Measurements from ENCODE around the gene KDM6A. TPM values are rescaled to one million over a fixed set of nuclear protein-coding genes. Genes with fewer than 3 reads are reported as not detected.
"Not testable (repeated sequence)": the region's sequence is repeated elsewhere in the genome, so short reads cannot be mapped to it uniquely, and the experiment has no call there.

The KDM6A gene
- polyA plus RNA-seq, 6 donors from 2014 or later, result 7.5 to 22.4 (median 18.5) TPM

DNA sequence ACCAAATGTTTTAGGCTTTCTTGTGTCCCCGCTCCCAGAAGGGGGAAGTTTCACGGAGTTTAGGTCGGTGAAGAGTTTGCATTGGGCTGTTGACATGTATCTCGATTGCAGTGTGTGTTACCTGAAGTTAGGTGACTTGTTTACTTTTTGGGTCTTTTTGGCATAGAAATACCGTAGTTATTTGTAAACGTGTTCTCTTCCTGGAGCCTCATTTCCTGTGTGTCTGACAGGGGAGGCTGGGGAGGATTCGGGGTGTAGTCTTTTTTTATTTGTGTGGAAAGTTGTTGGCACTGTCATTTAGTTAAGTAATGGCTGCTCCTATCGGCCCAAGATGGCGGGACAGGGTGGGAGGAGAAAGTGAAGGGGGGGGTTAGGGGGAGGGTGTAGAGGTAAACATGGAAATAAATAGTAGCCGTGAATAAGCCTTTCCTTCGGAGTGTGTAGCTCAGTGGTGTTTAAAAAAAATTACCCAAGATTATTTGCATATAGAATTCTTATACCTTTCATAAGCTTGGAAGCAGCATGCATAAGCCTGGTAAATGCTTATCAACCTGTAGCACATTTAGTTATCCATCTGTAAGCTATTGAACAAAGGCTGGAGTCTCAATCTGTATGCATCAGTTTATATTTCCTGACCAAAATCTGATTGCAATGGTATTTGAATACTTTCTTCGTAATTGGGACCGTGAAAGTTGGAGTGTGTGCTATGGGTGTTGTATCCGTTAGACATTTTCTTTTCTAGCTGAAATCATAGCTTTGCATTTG is 1.6 kb downstream of the KDM6A start:
- Mint-ChIP-seq H3K27ac (peak overlapping the region; percentile 92 to 99 (median 98)), H3K9me3 (no peaks in the 10 kb centered on the region), H3K27me3 (no peaks in the 10 kb centered on the region), H3K4me1 (peaks cover 0 to 63% (median 16%) of the 10 kb centered on the region in 3 donors), H3K4me3 (peak overlapping the region; percentile 88 to 99 (median 96)), H3K36me3 (no peaks in the 10 kb centered on the region)
- ATAC-seq (ENCODE audit: low read depth in 2 of 2) (no peak), DNase-seq (peak; percentile 36)

DNA sequence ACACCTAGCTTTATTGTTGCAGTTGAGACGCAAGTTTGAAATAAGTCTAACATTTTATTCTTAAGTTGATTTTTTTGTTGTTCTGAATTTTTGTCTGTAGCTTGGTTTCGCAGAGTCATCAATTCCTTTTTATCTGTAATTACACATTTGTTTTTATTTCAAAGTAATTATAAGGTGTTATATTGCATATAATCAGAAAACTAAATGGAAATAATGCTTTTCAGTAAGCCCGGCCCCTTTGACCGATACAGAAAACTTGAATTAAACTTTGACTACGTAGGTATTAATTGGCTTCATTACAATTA is 2.1 kb downstream of the KDM6A start:
- no peaks in the 10 kb centered on the region for H3K27me3 Mint-ChIP-seq
- DNase-seq (no peak), ATAC-seq (ENCODE audit: low read depth in 2 of 2) (no peak)
- H3K4me1 Mint-ChIP-seq, result peaks cover 3 to 68% (median 18%) of the 10 kb centered on the region in 3 donors
- no peaks in the 10 kb centered on the region for H3K36me3 Mint-ChIP-seq
- peak overlapping the region; percentile 88 to 99 (median 96) for H3K4me3 Mint-ChIP-seq
- H3K9me3 Mint-ChIP-seq, result no peaks in the 10 kb centered on the region
- peak overlapping the region in 4 of 6 donors; percentile 72 to 99 (median 98) for H3K27ac Mint-ChIP-seq

DNA sequence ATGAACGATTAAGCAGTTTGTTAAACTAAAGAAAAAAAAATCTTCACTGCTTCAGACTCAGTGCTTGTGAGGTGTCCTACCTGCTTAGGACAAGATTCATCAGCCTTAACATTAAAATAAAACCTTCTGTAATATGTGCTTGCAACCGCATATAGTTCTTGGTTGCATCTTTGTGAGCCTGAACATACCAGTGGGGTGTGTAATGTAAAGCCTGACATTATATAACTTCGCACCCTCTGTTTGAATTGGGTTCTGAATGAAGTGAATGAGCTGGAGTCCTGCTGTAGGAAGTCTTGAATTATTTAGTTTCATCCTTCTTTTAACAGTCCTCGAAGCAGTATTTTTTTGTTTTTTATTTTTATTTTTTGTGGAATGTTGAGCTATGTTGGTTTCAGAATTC is 3.1 kb downstream of the KDM6A start:
- Mint-ChIP-seq H3K27ac (peak overlapping the region in 2 of 6 donors; percentile 9 to 16), H3K27me3 (no peaks in the 10 kb centered on the region), H3K4me3 (peak overlapping the region in 7 of 8 donors; percentile 15 to 99 (median 76)), H3K4me1 (peaks cover 9 to 74% (median 20%) of the 10 kb centered on the region in 3 donors), H3K36me3 (no peaks in the 10 kb centered on the region), H3K9me3 (no peaks in the 10 kb centered on the region)
- ATAC-seq (ENCODE audit: low read depth in 2 of 2) (no peak), DNase-seq (no peak)

DNA sequence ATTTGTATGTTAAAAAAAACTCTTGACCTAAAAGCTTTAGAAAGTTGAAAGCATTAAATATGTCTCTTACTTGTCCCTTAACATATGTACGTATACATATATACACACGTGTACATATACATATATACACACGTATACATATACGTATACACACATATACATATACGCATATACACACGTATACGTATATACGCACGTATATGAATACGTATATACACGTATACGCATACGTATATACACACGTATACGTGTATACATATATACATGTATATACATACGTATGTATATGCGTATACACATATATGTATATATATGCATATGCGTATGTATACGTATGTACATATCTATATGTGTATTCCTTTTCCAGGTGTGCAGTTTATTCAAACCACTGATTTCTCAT is 3.8 kb downstream of the KDM6A start:
- Mint-ChIP-seq H3K27ac (no peak overlapping the region), H3K27me3 (no peaks in the 10 kb centered on the region), H3K36me3 (no peaks in the 10 kb centered on the region), H3K9me3 (no peaks in the 10 kb centered on the region), H3K4me1 (peaks cover 15 to 74% (median 22%) of the 10 kb centered on the region in 3 donors), H3K4me3 (peak overlapping the region in 6 of 8 donors; percentile 9 to 72 (median 22))
- ATAC-seq (ENCODE audit: low read depth in 2 of 2), result no peak
- DNase-seq, result no peak

DNA sequence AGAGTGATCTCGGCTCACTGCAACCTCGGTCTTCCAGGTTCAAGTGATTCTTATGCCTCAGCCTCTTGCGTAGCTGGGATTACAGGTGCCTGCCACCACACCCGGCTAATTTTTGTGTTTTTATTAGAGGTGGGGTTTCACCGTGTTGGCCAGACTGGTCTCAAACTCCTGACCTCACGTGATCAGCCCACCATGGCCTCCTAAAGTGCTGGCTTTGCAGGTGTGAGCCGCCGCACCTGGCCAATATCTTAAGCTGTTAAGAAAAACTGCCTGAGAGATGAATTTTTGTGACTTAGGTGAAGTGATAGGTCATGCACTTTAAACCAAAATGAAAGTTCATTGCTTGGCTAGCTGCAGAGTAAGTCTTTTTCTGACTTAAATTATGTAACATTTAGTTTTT is 5.8 kb downstream of the KDM6A start:
- peaks cover 27 to 90% (median 31%) of the 10 kb centered on the region in 3 donors for H3K4me1 Mint-ChIP-seq
- peak overlapping the region in 3 of 8 donors; percentile 25 to 59 (median 32) for H3K4me3 Mint-ChIP-seq
- DNase-seq (no peak), ATAC-seq (ENCODE audit: low read depth in 2 of 2) (no peak)
- H3K36me3 Mint-ChIP-seq, result no peaks in the 10 kb centered on the region
- no peaks in the 10 kb centered on the region for H3K9me3 Mint-ChIP-seq
- H3K27ac Mint-ChIP-seq, result no peak overlapping the region
- H3K27me3 Mint-ChIP-seq, result no peaks in the 10 kb centered on the region

DNA sequence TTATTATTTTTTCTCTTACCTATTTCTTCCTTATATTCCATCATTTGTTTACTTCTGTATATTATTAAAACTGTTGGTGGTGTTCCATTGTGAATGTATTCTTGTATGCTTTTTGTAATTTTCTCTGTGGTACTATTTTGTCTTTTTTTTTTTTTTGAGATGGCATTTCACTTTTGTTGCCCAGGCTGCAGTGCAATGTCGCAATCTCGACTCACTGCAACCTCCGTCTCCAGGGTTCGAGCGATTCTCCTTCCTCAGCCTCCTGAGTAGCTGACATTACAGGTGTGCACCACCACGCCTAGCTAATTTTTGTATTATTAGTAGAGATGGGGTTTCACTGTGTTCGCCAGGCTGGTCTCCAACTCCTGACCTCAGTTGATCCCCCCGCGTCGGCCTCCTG is 8.6 kb downstream of the KDM6A start:
- Mint-ChIP-seq H3K36me3 (no peaks in the 10 kb centered on the region), H3K4me1 (peaks cover 41 to 95% (median 45%) of the 10 kb centered on the region in 3 donors), H3K27me3 (no peaks in the 10 kb centered on the region), H3K4me3 (peak overlapping the region in 2 of 8 donors; percentile 9 to 57), H3K27ac (peak overlapping the region in 4 of 6 donors; percentile 30 to 79 (median 50)), H3K9me3 (no peaks in the 10 kb centered on the region)
- no peak for DNase-seq
- no peak for ATAC-seq (ENCODE audit: low read depth in 2 of 2)

DNA sequence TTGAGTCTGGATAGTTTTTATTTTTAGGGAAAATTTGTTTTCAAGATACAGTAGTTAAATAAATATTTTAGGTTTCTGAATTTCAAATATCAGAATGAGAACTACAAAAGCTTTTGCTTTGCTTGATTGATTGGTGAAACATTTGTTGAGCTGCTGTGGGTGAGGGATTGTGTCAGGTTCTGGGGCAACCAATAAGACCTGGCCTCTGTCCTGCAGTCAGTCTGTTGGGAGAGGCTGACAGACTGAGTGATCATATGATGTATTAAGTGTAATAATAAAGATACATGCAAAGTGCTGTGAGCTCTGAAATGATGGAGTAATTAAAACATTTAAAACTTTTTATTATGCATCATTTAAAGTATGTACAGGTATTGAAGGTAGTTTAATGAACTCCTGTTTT is 9.6 kb downstream of the KDM6A start:
- Mint-ChIP-seq H3K4me1 (peaks cover 41 to 94% (median 51%) of the 10 kb centered on the region in 3 donors), H3K27ac (peak overlapping the region in 2 of 6 donors; percentile 53 to 74), H3K36me3 (no peaks in the 10 kb centered on the region), H3K4me3 (peak overlapping the region in 1 of 8 donors; percentile 3), H3K27me3 (no peaks in the 10 kb centered on the region), H3K9me3 (no peaks in the 10 kb centered on the region)
- ATAC-seq (ENCODE audit: low read depth in 2 of 2) (no peak), DNase-seq (no peak)

DNA sequence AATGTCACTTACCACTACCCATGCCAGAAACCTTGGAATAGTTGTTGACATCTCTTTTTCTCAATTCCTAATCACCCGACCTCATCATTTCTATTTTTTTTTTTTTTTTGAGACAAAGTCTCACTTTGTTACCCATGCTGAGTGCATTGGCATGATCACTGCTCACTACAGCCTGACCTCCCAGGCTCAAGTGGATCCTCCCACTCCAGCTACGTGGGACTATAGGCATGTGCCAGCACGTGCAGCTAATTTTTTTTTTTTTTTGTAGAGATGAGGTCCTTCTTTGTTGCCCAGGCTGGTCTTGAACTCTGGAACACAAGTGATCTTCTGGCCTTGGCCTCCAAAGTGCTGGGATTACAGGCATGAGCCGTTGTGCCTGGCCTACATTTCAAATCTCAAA is 12.0 kb downstream of the KDM6A start:
- peaks cover 44 to 98% (median 49%) of the 10 kb centered on the region in 3 donors for H3K4me1 Mint-ChIP-seq
- peak overlapping the region in 3 of 6 donors; percentile 55 to 71 (median 71) for H3K27ac Mint-ChIP-seq
- ATAC-seq (ENCODE audit: low read depth in 2 of 2) (no peak), DNase-seq (no peak)
- H3K4me3 Mint-ChIP-seq, result peak overlapping the region in 1 of 8 donors; percentile 1
- H3K27me3 Mint-ChIP-seq, result no peaks in the 10 kb centered on the region
- no peaks in the 10 kb centered on the region for H3K9me3 Mint-ChIP-seq
- H3K36me3 Mint-ChIP-seq, result no peaks in the 10 kb centered on the region

DNA sequence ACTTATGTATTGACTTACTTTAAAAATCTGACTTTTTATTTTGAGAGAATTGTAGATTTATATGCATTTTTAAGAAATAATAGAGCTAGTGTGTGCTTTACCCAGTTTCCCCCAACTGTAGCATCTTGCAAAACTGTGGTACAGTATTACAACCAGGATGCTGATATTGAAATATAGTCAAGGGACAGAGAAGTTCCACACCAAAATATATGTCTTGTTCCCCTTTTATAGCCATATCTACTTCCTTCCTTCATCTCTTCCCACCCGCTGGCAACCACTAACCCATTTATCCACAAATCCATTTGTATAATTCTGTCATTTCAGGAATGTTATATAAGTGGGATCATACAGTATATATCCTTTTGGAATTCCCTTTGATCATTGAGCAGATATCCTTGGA is 16.8 kb downstream of the KDM6A start:
- DNase-seq, result no peak
- H3K4me3 Mint-ChIP-seq, result peak overlapping the region in 4 of 8 donors; percentile 0 to 65 (median 28)
- ATAC-seq (ENCODE audit: low read depth in 2 of 2), result peak; percentile 35 to 44
- H3K27me3 Mint-ChIP-seq, result no peaks in the 10 kb centered on the region
- H3K36me3 Mint-ChIP-seq, result no peaks in the 10 kb centered on the region
- H3K27ac Mint-ChIP-seq, result peak overlapping the region in 2 of 6 donors; percentile 7 to 58
- H3K4me1 Mint-ChIP-seq, result peaks cover 24 to 90% (median 31%) of the 10 kb centered on the region in 3 donors
- peaks cover 0 to 15% (median 10%) of the 10 kb centered on the region in 7 donors for H3K9me3 Mint-ChIP-seq

DNA sequence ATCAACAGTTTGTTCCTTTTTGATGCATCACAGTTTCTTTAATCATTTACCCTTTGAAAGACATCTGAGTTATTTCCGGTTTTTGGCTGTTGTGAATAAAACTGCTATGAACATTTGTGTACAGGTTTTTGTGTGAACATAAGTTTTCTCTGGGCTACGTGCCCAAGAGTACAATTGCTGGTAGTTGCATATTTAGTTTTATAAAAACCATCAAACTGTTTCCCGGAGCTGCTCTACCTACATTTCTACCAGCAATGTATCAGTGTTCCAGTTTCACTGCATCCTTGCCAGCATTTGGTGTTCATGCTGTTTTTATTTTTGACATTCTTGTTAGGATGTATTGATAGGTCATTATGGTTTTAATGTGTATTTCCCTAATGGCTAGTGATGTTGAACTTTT is 17.3 kb downstream of the KDM6A start:
- peaks cover 0 to 17% (median 10%) of the 10 kb centered on the region in 7 donors for H3K9me3 Mint-ChIP-seq
- peak overlapping the region in 3 of 8 donors; percentile 24 to 65 (median 33) for H3K4me3 Mint-ChIP-seq
- ATAC-seq (ENCODE audit: low read depth in 2 of 2) (no peak), DNase-seq (no peak)
- peaks cover 20 to 87% (median 28%) of the 10 kb centered on the region in 3 donors for H3K4me1 Mint-ChIP-seq
- H3K36me3 Mint-ChIP-seq, result no peaks in the 10 kb centered on the region
- no peaks in the 10 kb centered on the region for H3K27me3 Mint-ChIP-seq
- peak overlapping the region in 1 of 6 donors; percentile 7 for H3K27ac Mint-ChIP-seq

DNA sequence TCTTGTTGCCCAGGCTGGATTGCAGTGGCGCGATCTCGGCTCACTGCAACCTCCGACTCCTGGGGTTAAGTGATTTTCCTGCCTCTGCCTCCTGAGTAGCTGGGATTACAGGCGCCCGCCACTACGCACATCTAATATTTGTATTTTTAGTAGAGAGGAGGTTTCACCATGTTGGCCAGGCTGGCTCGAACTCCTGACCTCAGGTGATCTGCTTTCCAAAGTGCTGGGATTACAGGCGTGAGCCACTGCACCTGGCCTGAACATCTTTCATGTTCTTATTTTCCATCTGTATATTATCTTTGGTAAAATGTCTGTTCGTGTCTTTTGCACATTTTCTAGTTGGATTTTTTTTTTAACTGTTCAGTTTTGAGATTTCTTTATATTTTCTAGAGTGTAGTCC is 17.7 kb downstream of the KDM6A start:
- ATAC-seq (ENCODE audit: low read depth in 2 of 2); H3K36me3 Mint-ChIP-seq; DNase-seq; H3K27me3 Mint-ChIP-seq: not testable (repeated sequence)
- H3K9me3 Mint-ChIP-seq, result peaks cover 0 to 21% (median 15%) of the 10 kb centered on the region in 7 donors
- peaks cover 20 to 86% (median 26%) of the 10 kb centered on the region in 3 donors for H3K4me1 Mint-ChIP-seq
- H3K4me3 Mint-ChIP-seq, result peak overlapping the region in 1 of 8 donors; percentile 45
- H3K27ac Mint-ChIP-seq, result peak overlapping the region in 1 of 6 donors; percentile 59

DNA sequence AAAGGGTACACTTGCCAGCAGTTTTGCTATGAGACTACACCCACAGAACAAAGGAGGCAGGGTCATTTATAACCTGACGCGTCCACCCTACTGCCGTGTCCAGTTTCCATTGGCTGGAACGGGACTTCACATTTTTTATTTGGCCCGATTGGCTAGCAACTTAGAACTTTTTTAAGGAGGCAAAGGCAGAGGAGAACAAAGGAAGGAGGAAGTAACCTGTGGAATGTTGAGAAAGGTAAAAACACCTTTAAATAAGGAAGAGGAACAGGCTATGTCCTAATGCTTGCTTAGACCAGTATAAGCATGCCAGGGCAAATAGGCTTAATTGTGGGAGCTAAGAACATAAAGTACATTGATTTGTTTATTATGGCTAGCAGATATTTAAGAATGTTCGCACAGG is 18.7 kb downstream of the KDM6A start:
- peaks cover 20 to 83% (median 26%) of the 10 kb centered on the region in 3 donors for H3K4me1 Mint-ChIP-seq
- no peaks in the 10 kb centered on the region for H3K27me3 Mint-ChIP-seq
- DNase-seq, result no peak
- ATAC-seq (ENCODE audit: low read depth in 2 of 2), result no peak
- peaks cover 0 to 29% (median 22%) of the 10 kb centered on the region in 7 donors for H3K9me3 Mint-ChIP-seq
- peaks cover 0 to 3% of the 10 kb centered on the region in 2 donors for H3K36me3 Mint-ChIP-seq
- H3K27ac Mint-ChIP-seq, result peak overlapping the region in 3 of 6 donors; percentile 9 to 56 (median 22)
- H3K4me3 Mint-ChIP-seq, result peak overlapping the region in 1 of 8 donors; percentile 76

DNA sequence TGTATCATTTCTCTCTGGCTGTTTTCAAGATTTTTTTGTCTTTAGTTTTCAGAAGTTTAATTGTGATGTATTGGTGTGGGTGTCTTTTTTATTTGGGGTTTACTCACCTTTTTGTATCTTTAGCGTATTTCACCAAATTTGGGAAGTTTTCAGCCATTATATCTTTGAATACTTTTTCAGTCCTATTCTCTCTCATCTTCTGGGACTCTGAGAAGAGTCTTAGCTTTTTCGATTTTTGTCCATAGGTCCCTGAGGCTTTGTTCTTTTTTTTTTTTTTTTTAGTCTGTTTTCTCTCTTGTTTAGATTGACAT is 23.8 kb downstream of the KDM6A start:
- DNase-seq (no peak), ATAC-seq (ENCODE audit: low read depth in 2 of 2) (no peak)
- peaks cover 0 to 41% (median 34%) of the 10 kb centered on the region in 7 donors for H3K9me3 Mint-ChIP-seq
- peak overlapping the region in 2 of 6 donors; percentile 3 to 70 for H3K27ac Mint-ChIP-seq
- no peaks in the 10 kb centered on the region for H3K27me3 Mint-ChIP-seq
- H3K4me3 Mint-ChIP-seq, result peak overlapping the region in 2 of 8 donors; percentile 8 to 13
- peaks cover 0 to 14% of the 10 kb centered on the region in 2 donors for H3K36me3 Mint-ChIP-seq
- peaks cover 28 to 84% (median 38%) of the 10 kb centered on the region in 3 donors for H3K4me1 Mint-ChIP-seq

DNA sequence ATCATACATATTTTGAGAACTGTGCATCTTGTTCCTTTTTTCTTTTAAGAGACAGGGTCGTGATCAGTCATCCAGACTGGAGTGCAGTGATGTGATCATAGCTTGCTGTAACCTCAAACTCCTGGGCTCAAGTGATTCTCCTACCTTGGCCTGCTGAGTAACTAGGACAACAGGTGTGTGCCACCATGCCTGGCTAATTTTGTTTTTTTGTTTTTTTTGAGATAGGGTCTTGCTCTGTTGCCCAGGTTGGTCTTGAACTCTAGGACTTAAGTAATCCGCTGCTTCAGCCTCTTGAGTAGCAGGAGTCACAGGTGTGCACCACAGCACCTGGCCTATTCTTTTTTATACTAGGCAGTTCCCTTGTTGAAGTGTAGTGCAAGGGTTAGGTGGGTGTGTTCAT is 24.6 kb downstream of the KDM6A start:
- DNase-seq, result no peak
- ATAC-seq (ENCODE audit: low read depth in 2 of 2), result peak in 1 of 2 donors; percentile 20
- H3K4me1 Mint-ChIP-seq, result peaks cover 27 to 84% (median 40%) of the 10 kb centered on the region in 3 donors
- H3K4me3 Mint-ChIP-seq, result peak overlapping the region in 5 of 8 donors; percentile 2 to 80 (median 18)
- peaks cover 0 to 38% (median 33%) of the 10 kb centered on the region in 7 donors for H3K9me3 Mint-ChIP-seq
- peak overlapping the region in 2 of 6 donors; percentile 52 to 69 for H3K27ac Mint-ChIP-seq
- no peaks in the 10 kb centered on the region for H3K27me3 Mint-ChIP-seq
- peaks cover 0 to 14% of the 10 kb centered on the region in 2 donors for H3K36me3 Mint-ChIP-seq

Measured in naive B cell (primary cell).